ACC112 (cell line): ENCODE results near the gene MYH15.

Experiments
- H2AFZ ChIP-seq: fragments of 200-600 bp; sonication (generic); one replicate; pipeline ENCODE4 v1.6.0; 2017; ENCODE audit warnings: antibody characterized with exemption, low read length; ENCODE audit not compliant: unreplicated experiment
- H3K27ac ChIP-seq: fragments of 200-600 bp; sonication (generic); 2 replicates; pipeline ENCODE4 v1.5.1; 2014; ENCODE audit warnings: low read depth, mild to moderate bottlenecking, antibody characterized with exemption, low read length, moderate library complexity
- H3K27me3 ChIP-seq: fragments of 200-600 bp; sonication (generic); 2 replicates; pipeline ENCODE4 v1.6.1; 2014; ENCODE audit warnings: mild to moderate bottlenecking, antibody characterized with exemption, low read length, moderate library complexity, mixed read lengths; ENCODE audit not compliant: insufficient read depth
- H3K36me3 ChIP-seq: fragments of 200-600 bp; sonication (generic); 2 replicates; pipeline ENCODE4 v1.6.1; 2016; ENCODE audit warnings: mild to moderate bottlenecking, antibody characterized with exemption, low read length, moderate library complexity, mixed read lengths; ENCODE audit not compliant: insufficient read depth
- H3K4me1 ChIP-seq: fragments of 200-600 bp; sonication (generic); one replicate; pipeline ENCODE4 v1.6.1; 2016; ENCODE audit warnings: low read length, mixed read lengths; ENCODE audit not compliant: insufficient read depth, unreplicated experiment, control insufficient read depth
- H3K4me3 ChIP-seq: fragments of 200-600 bp; sonication (generic); 2 replicates; pipeline ENCODE4 v1.5.1; 2014; ENCODE audit warnings: mild to moderate bottlenecking, low read depth, low read length
- H3K79me2 ChIP-seq: fragments of 200-600 bp; sonication (generic); one replicate; pipeline ENCODE4 v1.6.0; 2016; ENCODE audit warnings: low read length; ENCODE audit not compliant: control insufficient read depth, unreplicated experiment, insufficient read depth

The MYH15 gene

DNA sequence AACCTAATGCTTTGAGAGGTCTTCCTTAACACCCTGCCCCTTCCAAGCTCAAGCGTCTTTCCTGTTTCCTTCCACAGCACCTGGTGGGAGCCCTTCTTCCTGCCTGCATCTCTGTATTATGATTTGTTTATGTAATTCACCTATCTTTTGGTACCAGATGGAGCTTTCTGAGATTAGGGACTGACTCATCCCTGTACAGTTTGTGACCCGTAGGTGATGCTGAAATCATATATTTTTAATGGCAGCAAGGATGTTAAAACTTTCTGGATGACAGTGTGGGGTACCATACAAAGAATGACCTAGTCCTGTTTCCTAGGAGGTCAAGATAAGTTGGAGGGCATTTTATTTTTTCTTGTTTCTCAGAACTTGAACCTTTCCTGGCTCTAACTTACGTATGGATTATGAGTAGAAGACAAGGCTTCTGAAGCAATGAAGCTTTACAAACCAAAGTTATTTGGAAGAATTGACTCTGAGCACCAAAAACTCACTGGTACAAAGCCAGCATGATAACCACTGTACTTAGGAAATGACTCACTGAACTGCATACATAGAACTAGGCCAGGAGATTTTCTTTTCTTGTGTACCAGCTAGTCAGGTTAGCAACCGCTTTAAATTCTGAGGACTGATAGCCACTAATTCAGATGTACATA, 167.4 kb downstream of the MYH15 start:
- Histone ChIP-seq H3K27me3 (peaks cover 4% of the 10 kb centered on the region; the same call in 1 of the 2 replicates), H3K4me1 (peaks cover 8% of the 10 kb centered on the region)

DNA sequence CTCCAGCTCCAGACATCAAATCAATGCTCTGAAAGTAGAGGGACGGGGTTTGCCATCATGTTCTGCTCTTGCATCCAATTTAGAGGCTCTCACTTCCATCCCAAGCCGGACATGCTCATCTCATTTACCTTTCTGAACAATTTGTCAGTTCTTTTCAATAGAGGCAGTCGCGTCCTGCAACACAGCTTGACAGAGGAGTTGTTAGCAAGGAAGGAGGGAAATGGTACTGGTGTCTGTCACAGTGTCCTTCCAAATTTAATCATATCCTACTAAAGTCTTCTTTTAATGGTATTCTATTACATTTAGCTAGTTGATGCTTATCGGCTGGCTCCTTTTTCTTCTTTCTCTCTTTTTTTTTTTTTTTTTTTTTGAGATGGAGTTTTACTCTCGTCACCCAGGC, 168.5 kb downstream of the MYH15 start:
- no peak overlapping the region for H3K27ac ChIP-seq
- H3K27me3 ChIP-seq: no peaks in the 10 kb centered on the region; the same call in 1 of the 2 replicates
- peaks cover 8% of the 10 kb centered on the region for H3K4me1 ChIP-seq
- H3K36me3 ChIP-seq: no peaks in the 10 kb centered on the region
- H2AFZ ChIP-seq: no peak overlapping the region
- H3K79me2 ChIP-seq: no peaks in the 10 kb centered on the region
- no peak overlapping the region for H3K4me3 ChIP-seq

More for the DNA sequence above, 167.4 kb downstream of the MYH15 start:
- Histone ChIP-seq H3K36me3 (no peaks in the 10 kb centered on the region), H2AFZ (no peak overlapping the region), H3K27ac (no peak overlapping the region), H3K4me3 (no peak overlapping the region), H3K79me2 (no peaks in the 10 kb centered on the region)

DNA sequence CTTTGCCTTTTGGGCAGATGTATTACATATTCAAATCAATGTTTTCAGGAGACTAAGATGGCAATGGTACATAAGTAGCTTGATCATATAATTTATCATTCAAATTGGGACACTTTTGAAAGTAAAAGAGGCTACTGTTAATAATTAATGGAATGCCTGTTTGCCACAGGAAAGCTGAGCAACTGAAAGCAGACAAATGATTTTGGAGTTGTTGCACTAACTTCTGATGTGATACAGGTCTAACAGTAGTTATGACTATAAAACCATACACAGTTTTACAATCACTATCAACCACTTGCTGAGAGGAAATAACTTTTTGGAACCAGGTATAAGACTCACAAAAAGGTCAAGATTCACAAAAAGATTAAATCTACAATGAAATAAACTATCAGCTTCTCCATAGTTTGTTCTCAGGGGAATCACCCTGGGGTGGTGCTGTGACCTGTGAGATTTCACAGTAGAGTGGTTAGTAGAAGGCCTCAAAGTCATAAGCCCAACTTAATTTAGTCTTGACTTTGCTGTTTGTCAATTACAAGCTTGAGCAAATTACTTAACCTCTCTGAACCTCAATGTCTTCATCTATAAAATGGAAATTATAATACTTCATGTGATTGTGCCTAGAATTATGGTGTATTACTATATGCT, 171.4 kb downstream of the MYH15 start:
- Histone ChIP-seq H3K4me1 (no peaks in the 10 kb centered on the region), H2AFZ (no peak overlapping the region), H3K4me3 (no peak overlapping the region), H3K27me3 (no peaks in the 10 kb centered on the region), H3K79me2 (no peaks in the 10 kb centered on the region), H3K27ac (no peak overlapping the region), H3K36me3 (no peaks in the 10 kb centered on the region)

DNA sequence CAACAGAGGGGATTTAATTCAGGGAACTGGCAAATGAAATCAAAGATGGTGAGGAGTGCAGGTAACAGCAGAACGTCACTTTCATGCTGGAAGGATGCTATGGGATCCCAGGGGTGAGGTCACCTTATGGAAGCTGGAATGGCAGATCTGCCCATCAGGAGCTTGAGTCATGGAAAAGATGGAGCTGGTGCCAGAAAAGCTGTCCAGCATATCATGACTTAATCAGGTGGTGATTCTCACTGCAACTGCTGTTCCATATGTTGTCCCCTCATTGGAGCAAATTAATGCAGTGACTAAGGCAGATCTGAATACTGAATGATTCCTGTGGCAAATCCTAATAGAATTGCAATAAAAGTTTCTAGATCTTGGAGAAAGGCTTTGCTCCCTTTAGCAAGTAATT, 175.7 kb downstream of the MYH15 start:
- H3K4me1 ChIP-seq: no peaks in the 10 kb centered on the region
- H3K27ac ChIP-seq: no peak overlapping the region
- H3K79me2 ChIP-seq: no peaks in the 10 kb centered on the region
- peaks cover 11% of the 10 kb centered on the region; the same call in 1 of the 2 replicates for H3K27me3 ChIP-seq
- H2AFZ ChIP-seq: no peak overlapping the region
- H3K4me3 ChIP-seq: no peak overlapping the region
- no peaks in the 10 kb centered on the region for H3K36me3 ChIP-seq

DNA sequence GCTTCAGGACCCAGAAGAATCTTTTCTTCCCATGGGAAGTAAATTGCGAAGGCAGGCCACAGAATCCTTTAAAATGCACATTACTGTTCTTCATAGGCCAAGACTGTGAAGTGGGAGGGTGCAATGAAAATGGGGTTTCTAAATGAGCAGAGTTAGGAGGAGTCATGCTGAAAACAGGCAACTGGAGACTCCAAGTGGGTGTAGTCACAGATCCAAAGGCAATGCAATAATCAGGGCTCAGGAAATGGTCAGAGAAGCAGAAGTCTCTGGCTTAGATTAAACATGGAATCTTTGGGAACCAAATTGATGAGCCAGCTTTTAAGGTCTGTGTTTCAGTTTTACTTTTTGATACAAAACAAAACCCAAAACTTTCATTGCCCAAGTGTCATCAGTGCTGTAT, 176.4 kb downstream of the MYH15 start:
- Histone ChIP-seq H3K27me3 (peaks cover 17% of the 10 kb centered on the region), H3K27ac (no peak overlapping the region), H3K36me3 (no peaks in the 10 kb centered on the region), H2AFZ (no peak overlapping the region), H3K4me3 (no peak overlapping the region), H3K4me1 (no peaks in the 10 kb centered on the region), H3K79me2 (no peaks in the 10 kb centered on the region)

- Histone ChIP-seq H3K27me3 (peaks cover 27% of the 10 kb centered on the region), H3K36me3 (no peaks in the 10 kb centered on the region), H3K27ac (no peak overlapping the region)
Measured at GRCh38 chr3:108331792-108332191, 178.6 kb downstream of the MYH15 start.

More at GRCh38 chr3:108331792-108332191, 178.6 kb downstream of the MYH15 start:
- H3K4me3 ChIP-seq: no peak overlapping the region
- H3K79me2 ChIP-seq: no peaks in the 10 kb centered on the region
- no peak overlapping the region for H2AFZ ChIP-seq
- H3K4me1 ChIP-seq: no peaks in the 10 kb centered on the region
